GM10248 (cell line): ENCODE measurements around the gene TPO.
"Not testable (repeated sequence)": the region's sequence is repeated elsewhere in the genome, so short reads cannot be mapped to it uniquely, and the experiment has no call there.

ENCODE experiments used
- CTCF ChIA-PET: fragments of 300-600 bp; sonication (Branson Sonifier 250); formaldehyde crosslinking; extraction: SDS; loops from one replicate; lab custom pipeline; 2021; ENCODE audit warnings: antibody characterized with exemption; lab: Yijun Ruan, JAX
- POLR2A ChIA-PET: fragments of 350-650 bp; sonication (Branson Sonifier 250); formaldehyde crosslinking; extraction: SDS; loops from one replicate; lab custom pipeline; 2020; ENCODE audit warnings: antibody characterized with exemption; lab: Yijun Ruan, JAX
- DNase-seq: peaks from one replicate; pipeline ENCODE4 v3.0.0; 2012; ENCODE audit errors: extremely low spot score
- CTCF ChIP-seq: IDR thresholded peaks from 2 replicates; pipeline ENCODE4 v1.5.1; 2012; ENCODE audit warnings: mild to moderate bottlenecking, low read depth; ENCODE audit errors: extremely low read depth, missing control alignments, control extremely low read depth

TPO gene

GRCh38 chr2:1489486-1489885, 76.2 kb downstream of the TPO start:
- DNase-seq = no peak
- ChIA-PET CTCF (no interaction called here), POLR2A (no interaction called here)
- TF ChIP-seq CTCF = no peak

DNA sequence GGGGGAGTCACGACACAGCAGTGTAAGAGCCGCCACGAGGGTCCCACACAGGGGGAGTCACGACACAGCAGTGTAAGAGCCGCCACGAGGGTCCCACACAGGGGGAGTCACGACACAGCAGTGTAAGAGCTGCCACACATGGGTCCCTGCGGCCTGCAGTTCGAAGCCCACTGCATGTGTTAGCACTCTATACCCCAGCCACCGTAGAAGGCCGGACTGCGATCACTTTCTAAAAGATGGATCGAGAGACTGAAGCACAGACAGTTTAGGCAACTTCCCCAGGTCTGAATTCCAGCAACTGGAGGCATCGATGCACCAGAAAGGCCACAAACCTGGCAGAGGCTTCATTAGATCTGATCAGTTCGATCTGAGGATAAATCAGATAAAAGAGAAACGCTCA, 77.1 kb downstream of the TPO start:
- CTCF ChIA-PET, POLR2A ChIA-PET, DNase-seq: not testable (repeated sequence)

DNA sequence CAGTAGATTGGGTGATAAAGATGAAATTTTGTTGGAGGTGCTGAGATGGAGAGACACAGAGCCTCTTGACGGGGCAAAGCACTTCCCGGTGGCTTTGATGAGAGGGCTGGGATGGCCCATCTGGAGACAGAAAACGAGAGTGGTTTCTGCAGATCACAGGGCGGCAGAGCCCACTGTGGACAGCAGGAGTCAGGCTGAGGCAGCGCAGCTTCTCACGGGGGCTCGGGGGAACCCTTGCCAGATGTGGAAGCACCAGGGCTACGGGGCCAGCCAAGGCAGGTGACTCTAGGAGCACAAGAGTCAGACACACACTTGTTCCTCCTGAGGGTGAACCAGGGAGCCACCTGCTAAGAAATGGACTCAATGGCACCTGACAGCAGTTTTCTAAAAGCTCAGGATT, 78.5 kb downstream of the TPO start:
- CTCF ChIA-PET = no interaction called here
- DNase-seq = no peak
- POLR2A ChIA-PET = no interaction called here
- TF ChIP-seq CTCF = no peak

GRCh38 chr2:1492231-1492630, 79.0 kb downstream of the TPO start:
- CTCF ChIA-PET, DNase-seq, POLR2A ChIA-PET: not testable (repeated sequence)

- ChIA-PET CTCF (no interaction called here), POLR2A (no interaction called here)
- DNase-seq = no peak
- TF ChIP-seq CTCF = no peak
Observed at GRCh38 chr2:1492711-1493430, 79.6 kb downstream of the TPO start.

DNA sequence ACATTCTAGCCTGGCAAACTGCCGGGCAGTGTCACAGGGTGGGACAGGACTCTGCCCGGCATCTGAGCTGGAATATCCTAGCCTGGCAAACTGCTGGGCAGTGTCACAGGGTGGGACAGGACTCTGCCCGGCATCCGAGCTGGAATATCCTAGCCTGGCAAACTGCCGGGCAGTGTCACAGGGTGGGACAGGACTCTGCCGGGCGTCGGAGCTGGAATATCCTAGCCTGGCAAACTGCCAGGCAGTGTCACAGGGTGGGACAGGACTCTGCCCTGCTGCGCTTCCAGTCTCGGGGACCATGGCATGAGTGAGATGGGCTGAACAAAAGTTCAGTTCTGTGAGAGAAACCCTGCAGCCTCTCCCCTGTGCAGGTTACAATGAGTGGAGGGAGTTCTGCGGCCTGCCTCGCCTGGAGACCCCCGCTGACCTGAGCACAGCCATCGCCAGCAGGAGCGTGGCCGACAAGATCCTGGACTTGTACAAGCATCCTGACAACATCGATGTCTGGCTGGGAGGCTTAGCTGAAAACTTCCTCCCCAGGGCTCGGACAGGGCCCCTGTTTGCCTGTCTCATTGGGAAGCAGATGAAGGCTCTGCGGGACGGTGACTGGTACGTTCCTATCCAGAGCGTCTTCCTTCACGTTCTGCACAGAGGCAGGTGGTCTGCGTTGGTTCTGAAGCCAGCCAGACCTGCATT, 80.3 kb downstream of the TPO start:
- no peak for TF ChIP-seq CTCF
- ChIA-PET CTCF (no interaction called here), POLR2A (no interaction called here)
- no peak for DNase-seq

GRCh38 chr2:1494257-1494656, 81.0 kb downstream of the TPO start:
- TF ChIP-seq CTCF = no peak

More at GRCh38 chr2:1494257-1494656, 81.0 kb downstream of the TPO start:
- DNase-seq = no peak
- ChIA-PET POLR2A (no interaction called here), CTCF (no interaction called here)
